Measurements from ENCODE around the gene FABP1. TPM values are rescaled to one million over a fixed set of nuclear protein-coding genes. Genes with fewer than 3 reads are reported as not detected.

Gene FABP1
- total RNA-seq, 4 donors from 2014 or later, result 0.88 to 1.8 TPM; not detected in 2

GRCh38 chr2:88170472-88170892 is 42.6 kb upstream of the FABP1 start:
- Histone ChIP-seq H3K4me3 (peak overlapping the region; percentile 70 to 86), H3K9me3 (no peaks in the 10 kb centered on the region), H3K36me3 (no peaks in the 10 kb centered on the region), H3K27me3 (no peaks in the 10 kb centered on the region), H3K27ac (peak overlapping the region; percentile 79 to 89), H3K4me1 (no peaks in the 10 kb centered on the region)
- TF ChIP-seq POLR2A (IDR thresholded peaks at IDR 0.05) (no peak), CTCF (IDR thresholded peaks at IDR 0.05) (no peak)
- peak in 1 of 2 donors; percentile 34 for DNase-seq
- intact Hi-C loops (cut with DNase I; ENCODE audit: low total_unique reads), result loop anchor here (10.0 kb wide), 1 partner anchor 116 kb away; the partner anchor contains the start of gene KRCC1

- DNase-seq, result no peak
- H3K4me1 ChIP-seq, result no peaks in the 10 kb centered on the region
- H3K27ac ChIP-seq, result no peak overlapping the region
Observed at GRCh38 chr2:88168386-88168785, 40.5 kb upstream of the FABP1 start.

GRCh38 chr2:88167740-88168139 is 39.9 kb upstream of the FABP1 start:
- H3K4me3 ChIP-seq, result no peak overlapping the region
- intact Hi-C loops (cut with DNase I; ENCODE audit: low total_unique reads), result no loop called here
- no peaks in the 10 kb centered on the region for H3K4me1 ChIP-seq
- no peaks in the 10 kb centered on the region for H3K27me3 ChIP-seq
- DNase-seq, result no peak
- no peak overlapping the region for H3K27ac ChIP-seq
- no peak for TF ChIP-seq POLR2A (IDR thresholded peaks at IDR 0.05)
- no peak for TF ChIP-seq CTCF (IDR thresholded peaks at IDR 0.05)
- H3K36me3 ChIP-seq, result no peaks in the 10 kb centered on the region
- H3K9me3 ChIP-seq, result no peaks in the 10 kb centered on the region

More at GRCh38 chr2:88168386-88168785, 40.5 kb upstream of the FABP1 start:
- Histone ChIP-seq H3K9me3 (no peaks in the 10 kb centered on the region), H3K27me3 (no peaks in the 10 kb centered on the region), H3K36me3 (no peaks in the 10 kb centered on the region), H3K4me3 (no peak overlapping the region)
- intact Hi-C loops (cut with DNase I; ENCODE audit: low total_unique reads), result no loop called here
- TF ChIP-seq CTCF (IDR thresholded peaks at IDR 0.05) (no peak), POLR2A (IDR thresholded peaks at IDR 0.05) (no peak)

GRCh38 chr2:88165332-88166003 is 37.6 kb upstream of the FABP1 start:
- intact Hi-C loops (cut with DNase I; ENCODE audit: low total_unique reads), result no loop called here
- no peak for DNase-seq
- no peak overlapping the region for H3K4me3 ChIP-seq
- H3K27me3 ChIP-seq, result no peaks in the 10 kb centered on the region
- TF ChIP-seq POLR2A (IDR thresholded peaks at IDR 0.05) (no peak), CTCF (IDR thresholded peaks at IDR 0.05) (no peak)
- H3K27ac ChIP-seq, result no peak overlapping the region
- H3K36me3 ChIP-seq, result no peaks in the 10 kb centered on the region
- H3K4me1 ChIP-seq, result no peaks in the 10 kb centered on the region
- H3K9me3 ChIP-seq, result no peaks in the 10 kb centered on the region

- intact Hi-C loops (cut with DNase I; ENCODE audit: low total_unique reads), result no loop called here
- Histone ChIP-seq H3K9me3 (no peaks in the 10 kb centered on the region), H3K27me3 (no peaks in the 10 kb centered on the region), H3K4me1 (no peaks in the 10 kb centered on the region), H3K4me3 (no peak overlapping the region), H3K27ac (no peak overlapping the region), H3K36me3 (no peaks in the 10 kb centered on the region)
- no peak for TF ChIP-seq POLR2A (IDR thresholded peaks at IDR 0.05)
- no peak for TF ChIP-seq CTCF (IDR thresholded peaks at IDR 0.05)
- no peak for DNase-seq
Observed at GRCh38 chr2:88161446-88162244, 33.8 kb upstream of the FABP1 start.

Data from uterus (tissue), 4 donors.